ENCODE results near the gene PLCH1.

GRCh38 chr3:155411500-155412223 lies 333.2 kb downstream of the PLCH1 start:
- TF ChIP-seq POLR2AphosphoS5 (IDR thresholded peaks at IDR 0.05; ENCODE audit: low read depth, low read length), result no peak
- no peak for TF ChIP-seq TAF1 (IDR thresholded peaks at IDR 0.05; ENCODE audit: borderline replicate concordance, insufficient read depth, low read length)
- no peak for TF ChIP-seq SIN3A (IDR thresholded peaks at IDR 0.05; ENCODE audit: borderline replicate concordance, insufficient read depth, low read length)
- TF ChIP-seq, protein P1, sequence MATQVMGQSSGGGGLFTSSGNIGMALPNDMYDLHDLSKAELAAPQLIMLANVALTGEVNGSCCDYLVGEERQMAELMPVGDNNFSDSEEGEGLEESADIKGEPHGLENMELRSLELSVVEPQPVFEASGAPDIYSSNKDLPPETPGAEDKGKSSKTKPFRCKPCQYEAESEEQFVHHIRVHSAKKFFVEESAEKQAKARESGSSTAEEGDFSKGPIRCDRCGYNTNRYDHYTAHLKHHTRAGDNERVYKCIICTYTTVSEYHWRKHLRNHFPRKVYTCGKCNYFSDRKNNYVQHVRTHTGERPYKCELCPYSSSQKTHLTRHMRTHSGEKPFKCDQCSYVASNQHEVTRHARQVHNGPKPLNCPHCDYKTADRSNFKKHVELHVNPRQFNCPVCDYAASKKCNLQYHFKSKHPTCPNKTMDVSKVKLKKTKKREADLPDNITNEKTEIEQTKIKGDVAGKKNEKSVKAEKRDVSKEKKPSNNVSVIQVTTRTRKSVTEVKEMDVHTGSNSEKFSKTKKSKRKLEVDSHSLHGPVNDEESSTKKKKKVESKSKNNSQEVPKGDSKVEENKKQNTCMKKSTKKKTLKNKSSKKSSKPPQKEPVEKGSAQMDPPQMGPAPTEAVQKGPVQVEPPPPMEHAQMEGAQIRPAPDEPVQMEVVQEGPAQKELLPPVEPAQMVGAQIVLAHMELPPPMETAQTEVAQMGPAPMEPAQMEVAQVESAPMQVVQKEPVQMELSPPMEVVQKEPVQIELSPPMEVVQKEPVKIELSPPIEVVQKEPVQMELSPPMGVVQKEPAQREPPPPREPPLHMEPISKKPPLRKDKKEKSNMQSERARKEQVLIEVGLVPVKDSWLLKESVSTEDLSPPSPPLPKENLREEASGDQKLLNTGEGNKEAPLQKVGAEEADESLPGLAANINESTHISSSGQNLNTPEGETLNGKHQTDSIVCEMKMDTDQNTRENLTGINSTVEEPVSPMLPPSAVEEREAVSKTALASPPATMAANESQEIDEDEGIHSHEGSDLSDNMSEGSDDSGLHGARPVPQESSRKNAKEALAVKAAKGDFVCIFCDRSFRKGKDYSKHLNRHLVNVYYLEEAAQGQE (IDR thresholded peaks at IDR 0.05; ENCODE audit: insufficient read depth in 1 of 2, low read depth in 2 of 2, low read length in 2 of 2), result no peak
- no peak for TF ChIP-seq FOXP2 (optimal IDR thresholded peaks at IDR 0.05; ENCODE audit: borderline replicate concordance, extremely low read depth, extremely low read length, insufficient read depth)
